ENCODE results near the gene NAV2.

The NAV2 gene

GRCh38 chr11:19689281-19690000, 23.2 kb upstream of the NAV2 start:
- H3K4me3 ChIP-seq (ENCODE audit: low read depth, low read length): no peak overlapping the region
- TF ChIP-seq CTCF (IDR thresholded peaks at IDR 0.05; ENCODE audit: low read depth, low read length, missing control alignments): no peak
- in situ Hi-C loops (cut with HindIII; ENCODE audit: low sequenced_read_pairs): no loop called here
- DNase-seq (ENCODE audit: low read depth): no peak

- no peak overlapping the region for H3K4me3 ChIP-seq (ENCODE audit: low read depth, low read length)
- DNase-seq (ENCODE audit: low read depth): no peak
- in situ Hi-C loops (cut with HindIII; ENCODE audit: low sequenced_read_pairs): no loop called here
- no peak for TF ChIP-seq CTCF (IDR thresholded peaks at IDR 0.05; ENCODE audit: low read depth, low read length, missing control alignments)
Observed at GRCh38 chr11:19690885-19691284, 21.8 kb upstream of the NAV2 start.

- TF ChIP-seq CTCF (IDR thresholded peaks at IDR 0.05; ENCODE audit: low read depth, low read length, missing control alignments): no peak
- no peak for DNase-seq (ENCODE audit: low read depth)
- in situ Hi-C loops (cut with HindIII; ENCODE audit: low sequenced_read_pairs): no loop called here
- no peak overlapping the region for H3K4me3 ChIP-seq (ENCODE audit: low read depth, low read length)
Observed at GRCh38 chr11:19691815-19692500, 20.7 kb upstream of the NAV2 start.

GRCh38 chr11:19693146-19693545, 19.5 kb upstream of the NAV2 start:
- no peak for TF ChIP-seq CTCF (IDR thresholded peaks at IDR 0.05; ENCODE audit: low read depth, low read length, missing control alignments)
- in situ Hi-C loops (cut with HindIII; ENCODE audit: low sequenced_read_pairs): no loop called here
- no peak overlapping the region for H3K4me3 ChIP-seq (ENCODE audit: low read depth, low read length)
- DNase-seq (ENCODE audit: low read depth): no peak

- no peak overlapping the region for H3K4me3 ChIP-seq (ENCODE audit: low read depth, low read length)
- in situ Hi-C loops (cut with HindIII; ENCODE audit: low sequenced_read_pairs): no loop called here
- no peak for DNase-seq (ENCODE audit: low read depth)
- TF ChIP-seq CTCF (IDR thresholded peaks at IDR 0.05; ENCODE audit: low read depth, low read length, missing control alignments): no peak
Observed at GRCh38 chr11:19694796-19695345, 17.8 kb upstream of the NAV2 start.

- no peak for TF ChIP-seq CTCF (IDR thresholded peaks at IDR 0.05; ENCODE audit: low read depth, low read length, missing control alignments)
- H3K4me3 ChIP-seq (ENCODE audit: low read depth, low read length): no peak overlapping the region
- in situ Hi-C loops (cut with HindIII; ENCODE audit: low sequenced_read_pairs): no loop called here
- no peak for DNase-seq (ENCODE audit: low read depth)
Observed at GRCh38 chr11:19696073-19696472, 16.6 kb upstream of the NAV2 start.

Measured in astrocyte of the cerebellum (primary cell).